ACC112 (cell line): ENCODE measurements around the gene LNX2.

ENCODE experiments used
- H2AFZ ChIP-seq: fragments of 200-600 bp; sonication (generic); one replicate; pipeline ENCODE4 v1.6.0; 2017; ENCODE audit warnings: antibody characterized with exemption, low read length; ENCODE audit not compliant: unreplicated experiment
- H3K27ac ChIP-seq: fragments of 200-600 bp; sonication (generic); 2 replicates; pipeline ENCODE4 v1.5.1; 2014; ENCODE audit warnings: low read depth, mild to moderate bottlenecking, antibody characterized with exemption, low read length, moderate library complexity
- H3K27me3 ChIP-seq: fragments of 200-600 bp; sonication (generic); 2 replicates; pipeline ENCODE4 v1.6.1; 2014; ENCODE audit warnings: mild to moderate bottlenecking, antibody characterized with exemption, low read length, moderate library complexity, mixed read lengths; ENCODE audit not compliant: insufficient read depth
- H3K36me3 ChIP-seq: fragments of 200-600 bp; sonication (generic); 2 replicates; pipeline ENCODE4 v1.6.1; 2016; ENCODE audit warnings: mild to moderate bottlenecking, antibody characterized with exemption, low read length, moderate library complexity, mixed read lengths; ENCODE audit not compliant: insufficient read depth
- H3K4me1 ChIP-seq: fragments of 200-600 bp; sonication (generic); one replicate; pipeline ENCODE4 v1.6.1; 2016; ENCODE audit warnings: low read length, mixed read lengths; ENCODE audit not compliant: insufficient read depth, unreplicated experiment, control insufficient read depth
- H3K4me3 ChIP-seq: fragments of 200-600 bp; sonication (generic); 2 replicates; pipeline ENCODE4 v1.5.1; 2014; ENCODE audit warnings: mild to moderate bottlenecking, low read depth, low read length
- H3K79me2 ChIP-seq: fragments of 200-600 bp; sonication (generic); one replicate; pipeline ENCODE4 v1.6.0; 2016; ENCODE audit warnings: low read length; ENCODE audit not compliant: control insufficient read depth, unreplicated experiment, insufficient read depth

The LNX2 gene

DNA sequence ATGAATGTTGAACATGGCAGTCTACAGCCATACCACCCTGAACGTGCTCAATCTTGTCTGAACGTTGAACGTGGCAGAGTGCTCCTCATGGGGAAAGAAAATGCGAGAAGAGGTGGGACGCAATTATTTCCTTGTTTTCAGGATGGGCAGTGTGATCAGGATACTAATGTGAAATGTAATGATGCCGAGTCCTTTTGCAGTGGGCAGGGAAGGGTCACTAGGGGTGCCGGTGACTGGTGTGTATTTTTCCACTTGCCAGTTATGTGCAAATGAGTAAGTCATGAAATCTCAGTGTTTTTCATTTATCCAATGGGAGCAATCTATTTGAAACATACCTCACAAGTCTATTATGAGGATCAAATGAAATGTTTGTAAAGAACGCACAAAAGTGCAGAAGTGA, 84.8 kb downstream of the LNX2 start:
- Histone ChIP-seq H3K4me1 (no peaks in the 10 kb centered on the region), H3K27me3 (peaks cover 10% of the 10 kb centered on the region), H3K4me3 (no peak overlapping the region), H2AFZ (no peak overlapping the region), H3K27ac (no peak overlapping the region), H3K79me2 (no peaks in the 10 kb centered on the region), H3K36me3 (no peaks in the 10 kb centered on the region)

DNA sequence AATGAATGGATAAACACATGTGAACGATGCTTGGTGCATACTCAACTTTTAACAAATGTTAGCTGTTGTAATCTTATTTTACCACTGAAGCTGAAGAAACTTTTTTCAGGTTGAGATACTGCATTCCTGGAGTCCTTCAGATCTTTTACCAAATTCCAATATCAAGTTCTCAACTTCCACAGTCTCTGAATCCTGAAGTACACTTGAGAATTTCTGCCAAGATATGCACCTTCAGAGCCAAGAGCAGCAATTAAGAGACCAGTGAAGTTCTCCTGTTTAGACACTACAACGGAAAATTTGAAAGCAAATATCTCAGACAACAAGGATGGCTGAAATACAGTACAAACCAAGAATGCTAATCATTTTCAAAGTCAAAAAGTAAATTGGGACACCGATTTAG, 85.3 kb downstream of the LNX2 start:
- H3K27ac ChIP-seq = no peak overlapping the region
- no peaks in the 10 kb centered on the region for H3K36me3 ChIP-seq
- no peak overlapping the region for H3K4me3 ChIP-seq
- H3K4me1 ChIP-seq = no peaks in the 10 kb centered on the region
- H3K27me3 ChIP-seq = peaks cover 10% of the 10 kb centered on the region
- H2AFZ ChIP-seq = no peak overlapping the region
- no peaks in the 10 kb centered on the region for H3K79me2 ChIP-seq

DNA sequence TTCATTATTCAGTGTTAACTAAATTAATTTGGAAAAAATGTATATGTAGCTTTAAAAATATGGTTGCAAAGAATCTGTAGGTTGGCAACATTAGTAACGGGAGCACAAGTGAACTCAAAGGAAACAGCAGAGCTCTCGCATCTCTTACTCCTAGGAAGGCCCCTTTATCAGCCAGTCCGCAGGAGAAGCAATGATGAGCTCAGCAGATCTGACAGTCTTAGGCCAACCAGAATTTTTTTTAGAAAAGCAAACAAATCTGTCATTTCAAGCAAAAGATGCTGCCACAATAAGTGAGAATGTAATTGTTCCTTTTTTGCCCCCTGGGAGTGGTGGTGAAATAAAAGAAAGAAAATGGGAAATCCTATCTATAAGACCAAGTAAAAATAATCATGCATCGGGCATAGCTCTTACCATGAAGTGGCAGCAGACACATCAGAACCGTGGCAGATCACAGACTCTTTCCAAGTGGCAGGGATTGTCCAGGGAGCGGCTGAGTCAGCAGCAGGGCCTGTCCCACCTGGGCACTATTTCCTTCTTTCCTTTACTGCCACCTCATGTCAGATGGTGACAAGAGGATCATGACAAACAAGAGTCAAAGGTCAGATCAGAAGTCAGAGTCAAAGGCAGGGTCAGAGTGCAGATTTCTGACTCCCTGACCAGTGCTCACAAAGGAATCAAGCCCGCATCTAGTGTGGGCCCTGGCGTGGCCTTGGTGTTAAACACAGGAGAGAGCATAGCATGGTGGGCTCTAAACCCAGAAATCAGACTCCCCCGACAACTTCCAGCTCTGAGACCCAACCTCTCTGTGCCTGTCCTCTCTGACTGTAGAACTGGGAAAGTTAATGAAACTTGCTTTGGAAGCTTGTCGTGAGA, 86.0 kb downstream of the LNX2 start:
- H3K79me2 ChIP-seq = no peaks in the 10 kb centered on the region
- no peaks in the 10 kb centered on the region for H3K36me3 ChIP-seq
- no peak overlapping the region for H3K27ac ChIP-seq
- H3K4me3 ChIP-seq = no peak overlapping the region
- H2AFZ ChIP-seq = no peak overlapping the region
- H3K27me3 ChIP-seq = peaks cover 10% of the 10 kb centered on the region
- no peaks in the 10 kb centered on the region for H3K4me1 ChIP-seq

DNA sequence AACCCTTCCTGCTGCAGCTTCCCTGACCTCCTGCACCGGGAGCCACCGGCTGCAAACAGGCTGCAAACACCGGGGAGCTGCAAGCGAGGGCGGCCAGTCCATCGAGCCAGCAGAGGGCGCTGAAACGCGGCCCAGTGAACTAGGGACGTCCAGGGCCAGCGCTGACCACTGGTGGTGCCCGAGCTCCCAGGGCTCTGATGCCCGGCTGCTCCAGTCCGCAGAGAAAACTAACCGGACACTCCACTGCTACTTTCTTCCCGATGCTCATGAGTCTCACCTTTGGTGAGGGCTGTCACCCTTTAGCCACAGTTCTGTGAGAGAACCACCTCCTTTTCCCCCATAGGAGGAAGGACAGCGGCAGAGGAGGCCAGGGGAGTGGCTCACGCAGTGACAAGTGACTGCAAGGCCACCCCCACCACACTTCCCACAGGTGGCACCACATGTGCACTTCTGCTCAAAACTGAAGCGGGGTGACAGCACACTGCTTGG, 87.1 kb downstream of the LNX2 start:
- Histone ChIP-seq H3K4me1 (no peaks in the 10 kb centered on the region), H2AFZ (no peak overlapping the region), H3K27me3 (peaks cover 10% of the 10 kb centered on the region), H3K79me2 (no peaks in the 10 kb centered on the region), H3K36me3 (no peaks in the 10 kb centered on the region), H3K27ac (no peak overlapping the region), H3K4me3 (no peak overlapping the region)

DNA sequence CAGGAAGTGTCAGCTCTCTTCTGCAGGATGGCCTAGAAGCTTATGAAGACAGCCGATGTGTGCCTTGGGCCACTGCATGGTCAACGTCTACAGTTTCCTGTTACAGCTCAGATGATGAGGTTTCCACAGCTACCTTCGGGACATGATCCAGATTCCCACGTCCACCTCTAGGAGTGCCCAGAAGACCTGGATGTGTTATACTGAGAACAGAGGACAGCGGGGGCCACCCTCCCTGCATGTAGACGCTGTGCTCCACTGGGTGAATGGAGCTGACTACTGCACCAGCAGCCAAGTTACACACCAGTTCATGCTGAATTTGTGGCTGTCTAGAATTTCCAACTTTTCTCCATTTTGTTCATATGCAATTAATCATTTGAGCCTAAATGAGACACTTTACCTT, 91.4 kb downstream of the LNX2 start:
- Histone ChIP-seq H3K79me2 (no peaks in the 10 kb centered on the region), H3K27me3 (peaks cover 49% of the 10 kb centered on the region)

DNA sequence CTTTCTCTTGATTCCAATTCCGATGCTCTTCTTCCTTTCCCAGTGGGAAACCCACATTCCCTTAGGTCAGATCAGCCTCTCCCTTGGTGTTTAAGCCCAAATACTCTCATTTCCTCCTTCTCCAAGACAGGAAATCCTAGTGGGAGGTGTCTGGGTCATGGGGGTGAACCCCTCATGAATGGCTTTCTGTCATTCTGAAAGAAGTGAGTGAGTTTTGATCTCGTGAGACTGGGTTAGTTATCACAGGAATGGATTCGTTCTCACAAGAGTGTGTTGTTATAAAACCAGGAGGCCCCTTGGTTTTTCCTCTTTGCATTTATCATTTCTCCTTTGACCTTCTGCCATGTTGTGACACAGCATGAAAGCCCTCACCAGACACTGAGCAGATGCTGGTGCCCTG, 93.8 kb downstream of the LNX2 start:
- Histone ChIP-seq H3K27ac (no peak overlapping the region), H2AFZ (no peak overlapping the region), H3K79me2 (no peaks in the 10 kb centered on the region), H3K4me3 (no peak overlapping the region), H3K4me1 (no peaks in the 10 kb centered on the region), H3K27me3 (peaks cover 62% of the 10 kb centered on the region), H3K36me3 (no peaks in the 10 kb centered on the region)

More for the DNA sequence above, 91.4 kb downstream of the LNX2 start:
- H3K4me1 ChIP-seq = no peaks in the 10 kb centered on the region
- no peak overlapping the region for H2AFZ ChIP-seq
- no peak overlapping the region for H3K4me3 ChIP-seq
- no peaks in the 10 kb centered on the region for H3K36me3 ChIP-seq
- H3K27ac ChIP-seq = no peak overlapping the region

DNA sequence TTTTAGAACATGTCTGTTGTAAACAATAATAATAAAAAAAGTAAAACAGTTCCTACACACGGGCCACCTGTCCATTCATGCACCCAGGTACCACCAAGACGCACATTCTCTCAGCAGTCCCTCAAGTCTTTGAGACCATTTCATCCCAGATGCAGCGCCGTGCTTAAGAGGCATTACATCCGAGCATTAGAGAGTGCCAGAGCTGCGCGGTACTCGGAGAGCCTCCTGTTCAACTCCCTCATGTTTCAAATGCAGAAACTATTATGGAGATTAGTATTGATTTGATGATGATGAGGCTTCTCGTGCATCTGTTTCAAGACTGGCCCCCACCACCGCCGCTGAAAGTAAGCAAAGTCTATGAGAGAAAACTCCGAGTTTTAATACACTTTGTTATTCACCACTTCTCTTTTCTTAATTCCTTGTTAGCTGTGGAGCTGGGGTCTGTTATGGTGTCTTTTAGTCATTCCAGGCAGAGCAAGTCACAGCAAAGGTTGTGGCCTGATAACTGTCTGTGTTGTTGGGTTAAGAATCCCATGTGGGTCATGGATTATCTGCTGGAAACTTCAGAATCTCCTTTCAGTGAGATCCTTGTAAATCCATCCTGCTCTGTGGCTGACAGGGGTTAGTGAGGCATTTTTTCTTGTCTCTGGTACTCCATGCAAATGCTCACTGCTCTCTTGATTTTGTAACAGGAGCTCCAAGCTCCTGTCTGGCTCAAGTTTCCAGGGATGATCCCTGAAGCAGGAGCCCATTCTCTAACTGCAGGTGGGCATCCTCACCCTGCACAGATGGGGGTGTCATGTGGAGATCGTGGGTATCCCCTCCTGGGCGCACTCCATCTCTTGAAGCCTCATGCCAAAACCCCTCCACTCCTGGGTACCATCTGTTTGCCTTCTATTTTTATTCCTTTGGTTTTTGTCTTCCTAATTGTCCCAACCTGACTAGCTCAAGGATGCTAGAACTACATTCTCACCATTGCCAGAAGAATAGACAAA, 95.1 kb downstream of the LNX2 start:
- no peak overlapping the region for H3K27ac ChIP-seq

DNA sequence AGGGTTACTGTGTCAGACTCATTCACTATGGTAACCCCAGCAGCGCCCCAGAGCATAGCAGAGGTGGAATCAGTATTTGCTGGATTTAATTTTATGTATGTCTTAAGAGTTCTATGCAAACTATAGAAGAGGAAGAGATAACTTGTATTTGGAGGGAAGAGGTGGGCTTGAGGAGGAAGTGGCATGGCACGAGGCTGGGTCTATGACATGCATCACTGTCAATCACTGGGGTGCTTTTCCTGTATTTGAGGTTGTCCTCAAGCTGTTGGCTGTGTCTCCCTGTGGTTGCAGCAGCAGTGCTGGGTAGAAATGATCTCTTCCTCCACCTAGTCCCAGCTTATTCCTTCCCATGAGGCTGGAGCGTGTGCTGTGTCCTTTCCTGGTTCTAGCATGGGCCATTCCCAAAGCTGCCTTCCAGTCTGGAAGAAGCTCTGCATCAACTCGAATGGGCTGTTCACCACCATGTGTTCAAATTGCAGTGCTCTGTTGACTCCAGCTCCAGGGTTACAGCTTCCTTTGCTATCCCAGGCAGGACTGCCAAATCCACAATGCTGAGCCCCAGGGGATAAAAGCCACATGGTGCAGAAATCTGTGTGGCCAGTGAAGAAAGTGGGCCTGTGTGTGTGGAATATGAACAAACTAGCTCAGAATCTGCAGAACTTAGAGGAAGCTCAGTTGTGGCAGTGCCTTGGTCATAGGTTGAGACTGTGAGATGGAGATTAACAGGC, 96.8 kb downstream of the LNX2 start:
- H3K27ac ChIP-seq = no peak overlapping the region
- no peak overlapping the region for H3K4me3 ChIP-seq
- H3K4me1 ChIP-seq = no peaks in the 10 kb centered on the region
- no peaks in the 10 kb centered on the region for H3K36me3 ChIP-seq
- no peaks in the 10 kb centered on the region for H3K79me2 ChIP-seq
- H3K27me3 ChIP-seq = peaks cover 74% of the 10 kb centered on the region
- H2AFZ ChIP-seq = no peak overlapping the region

More for the DNA sequence above, 95.1 kb downstream of the LNX2 start:
- H3K27me3 ChIP-seq = peaks cover 57% of the 10 kb centered on the region
- no peaks in the 10 kb centered on the region for H3K36me3 ChIP-seq
- H3K79me2 ChIP-seq = no peaks in the 10 kb centered on the region
- no peaks in the 10 kb centered on the region for H3K4me1 ChIP-seq
- H3K4me3 ChIP-seq = no peak overlapping the region
- no peak overlapping the region for H2AFZ ChIP-seq

DNA sequence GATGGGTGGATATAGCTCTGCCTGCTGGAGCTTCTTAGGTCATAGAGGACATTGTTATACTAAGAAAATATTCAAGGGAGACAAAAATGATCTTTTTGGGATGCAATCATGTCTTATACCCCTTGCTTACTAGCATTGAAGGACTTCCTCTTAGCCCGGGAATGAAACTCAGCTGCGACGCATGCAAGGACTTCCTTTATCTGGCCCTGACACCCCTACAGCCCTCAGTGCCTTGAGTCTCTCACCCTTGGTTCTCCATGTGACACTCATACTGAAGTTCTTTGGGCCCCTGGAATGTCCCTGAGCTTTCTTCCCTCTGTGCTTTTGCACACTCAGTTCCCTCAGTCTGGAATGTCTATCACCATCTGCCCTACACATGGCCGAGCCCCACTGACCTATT, 97.5 kb downstream of the LNX2 start:
- no peak overlapping the region for H2AFZ ChIP-seq
- H3K27ac ChIP-seq = no peak overlapping the region
- H3K36me3 ChIP-seq = no peaks in the 10 kb centered on the region
- H3K4me3 ChIP-seq = no peak overlapping the region
- no peaks in the 10 kb centered on the region for H3K79me2 ChIP-seq
- no peaks in the 10 kb centered on the region for H3K4me1 ChIP-seq
- H3K27me3 ChIP-seq = peaks cover 80% of the 10 kb centered on the region

DNA sequence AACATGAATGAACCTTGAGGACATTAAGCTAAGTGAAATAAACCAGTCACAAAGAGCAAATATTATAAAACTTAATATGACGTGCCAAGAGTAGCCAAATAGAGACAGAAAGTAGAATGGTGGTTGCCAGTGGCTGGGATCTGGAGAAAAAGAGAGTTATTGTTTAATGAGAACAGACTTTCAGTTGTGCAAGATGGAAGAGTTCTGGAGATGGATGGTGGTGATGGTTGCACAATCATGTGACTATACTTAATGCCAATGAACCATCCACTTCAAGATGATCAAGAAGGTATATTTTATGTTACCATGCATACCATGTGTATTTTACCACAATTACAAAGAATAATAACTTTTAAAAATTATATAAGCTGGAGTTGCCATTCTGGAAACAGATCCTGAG, 104.2 kb downstream of the LNX2 start:
- no peak overlapping the region for H3K4me3 ChIP-seq
- H3K36me3 ChIP-seq = no peaks in the 10 kb centered on the region
- peaks cover 68% of the 10 kb centered on the region for H3K27me3 ChIP-seq

More for the DNA sequence above, 104.2 kb downstream of the LNX2 start:
- Histone ChIP-seq H3K4me1 (no peaks in the 10 kb centered on the region), H3K79me2 (no peaks in the 10 kb centered on the region), H2AFZ (no peak overlapping the region), H3K27ac (no peak overlapping the region)
